AG04450 (cell line): ENCODE measurements around the gene ZRANB3. TPM values are rescaled to one million over a fixed set of nuclear protein-coding genes. Genes with fewer than 3 reads are reported as not detected.

ENCODE experiments used
- CTCF ChIA-PET: fragments of 300-600, 350-600 bp; formaldehyde crosslinking; extraction: SDS; loops from one replicate; lab custom pipeline; 2022; ENCODE audit warnings: antibody characterized with exemption, inconsistent platforms; lab: Charles Lee
- POLR2A ChIA-PET: fragments of 350-600 bp; formaldehyde crosslinking; extraction: SDS; loops from one replicate; lab custom pipeline; 2021; ENCODE audit warnings: antibody characterized with exemption, inconsistent platforms; lab: Yijun Ruan, JAX
- DNase-seq: peaks from one replicate; pipeline ENCODE4 v3.0.0-alpha.2; 2011; ENCODE audit warnings: low read depth, low spot score
- H3K27ac ChIP-seq: one replicate; pipeline ENCODE4 v1.5.1; 2012; ENCODE audit warnings: low read depth, low read length, control low read depth
- H3K27me3 ChIP-seq: one replicate; pipeline ENCODE4 v1.6.0; 2012; ENCODE audit warnings: low read length; ENCODE audit not compliant: control insufficient read depth, insufficient read depth
- H3K4me3 ChIP-seq: 2 replicates; pipeline ENCODE4 v1.5.1; 2011; ENCODE audit warnings: mild to moderate bottlenecking, low read depth, low read length, control low read depth
- H3K9me3 ChIP-seq: 2 replicates; pipeline ENCODE4 v1.5.1; 2012; ENCODE audit warnings: low read length; ENCODE audit not compliant: control insufficient read depth, insufficient read depth
- CTCF ChIP-seq: IDR thresholded peaks from 2 replicates; pipeline ENCODE4 v1.5.1; 2011; ENCODE audit warnings: low read depth, low read length, control low read depth, inconsistent platforms
- polyA plus RNA-seq: library from polyadenylated mRNA; depleted of rRNA; stranded (reverse); fragments of >200 nt; gene quantifications from 2 replicates; pipeline ENCODE4 v1.2.3, GENCODE V29; 2011

Gene ZRANB3
- polyA plus RNA-seq, 1 experiment: 4.0 TPM

GRCh38 chr2:135198481-135198880 is 332.5 kb downstream of the ZRANB3 start:
- CTCF ChIA-PET: interaction anchor here (0.6 kb wide), 1 partner anchor 195 kb away, joined by 3 read pairs; no protein-coding TSS in a partner anchor
- H3K27me3 ChIP-seq: no peaks in the 10 kb centered on the region
- no peak for TF ChIP-seq CTCF
- POLR2A ChIA-PET: no interaction called here
- H3K27ac ChIP-seq: no peak overlapping the region
- DNase-seq: no peak
- no peaks in the 10 kb centered on the region for H3K9me3 ChIP-seq
- H3K4me3 ChIP-seq: no peak overlapping the region

GRCh38 chr2:135190799-135191198 is 340.2 kb downstream of the ZRANB3 start:
- CTCF ChIA-PET: no interaction called here

GRCh38 chr2:135189148-135189547 is 341.9 kb downstream of the ZRANB3 start:
- Histone ChIP-seq H3K27me3 (no peaks in the 10 kb centered on the region), H3K27ac (no peak overlapping the region), H3K9me3 (no peaks in the 10 kb centered on the region), H3K4me3 (no peak overlapping the region)
- no peak for TF ChIP-seq CTCF
- POLR2A ChIA-PET: no interaction called here
- no peak for DNase-seq
- CTCF ChIA-PET: no interaction called here

More at GRCh38 chr2:135190799-135191198, 340.2 kb downstream of the ZRANB3 start:
- no peak for TF ChIP-seq CTCF
- DNase-seq: no peak
- Histone ChIP-seq H3K9me3 (no peaks in the 10 kb centered on the region), H3K4me3 (no peak overlapping the region), H3K27me3 (no peaks in the 10 kb centered on the region), H3K27ac (no peak overlapping the region)
- POLR2A ChIA-PET: no interaction called here

GRCh38 chr2:135187270-135187669 is 343.7 kb downstream of the ZRANB3 start:
- Histone ChIP-seq H3K4me3 (no peak overlapping the region), H3K9me3 (no peaks in the 10 kb centered on the region), H3K27me3 (no peaks in the 10 kb centered on the region), H3K27ac (no peak overlapping the region)
- ChIA-PET POLR2A (no interaction called here), CTCF (no interaction called here)
- TF ChIP-seq CTCF: no peak
- no peak for DNase-seq

- H3K9me3 ChIP-seq: no peaks in the 10 kb centered on the region
- no peak overlapping the region for H3K27ac ChIP-seq
- no peak for DNase-seq
- ChIA-PET POLR2A (no interaction called here), CTCF (interaction anchor here (1.6 kb wide), 1 partner anchor 182 kb away, joined by 4 read pairs; no protein-coding TSS in a partner anchor)
- no peak overlapping the region for H3K4me3 ChIP-seq
- H3K27me3 ChIP-seq: no peaks in the 10 kb centered on the region
- TF ChIP-seq CTCF: no peak
Observed at GRCh38 chr2:135186054-135186453, 345.0 kb downstream of the ZRANB3 start.
